HepG2 (cell line): Measurements from ENCODE around the gene MUC22. TPM values are rescaled to one million over a fixed set of nuclear protein-coding genes. Genes with fewer than 3 reads are reported as not detected.

ENCODE experiments used
- ATAC-seq: fragments of 200-7000 bp; cut with Tn5 transposase; 3 replicates; pipeline ENCODE4 v1.9.1; 2020; ENCODE audit warnings: mild to moderate bottlenecking, moderate library complexity
- BruUV-seq: library from RNA; stranded (reverse); fragments of 400-500 nt; replicated peaks from 2 replicates; lab custom pipeline; 2021; lab: Mats Ljungman, UMichigan
- CTCF ChIA-PET: fragments of 300-600 bp; formaldehyde crosslinking; extraction: SDS; loops from one replicate; lab custom pipeline; 2021; ENCODE audit warnings: low total read pairs, inconsistent platforms, low intra/inter-chr PET ratio; lab: Yijun Ruan, JAX
- POLR2A ChIA-PET: fragments of 350-600 bp; sonication (Branson Sonifier 250); formaldehyde crosslinking; loops from one replicate; lab custom pipeline; 2020; ENCODE audit warnings: antibody characterized with exemption, inconsistent platforms; lab: Yijun Ruan, JAX
- DNase-seq: peaks from one replicate; pipeline ENCODE4 v3.0.0-alpha.2; 2015; ENCODE audit warnings: low spot score
- FAIRE-seq: peaks from 3 replicates; lab custom pipeline; 2011; peaks lifted over from hg19 to GRCh38; lab: Jason Lieb, UNC
- H2AFZ ChIP-seq: one replicate; pipeline ENCODE4 v1.6.1; 2011; ENCODE audit warnings: low read length, inconsistent platforms
- H3K27ac ChIP-seq: fragments of 300-600 bp; 3 replicates; pipeline ENCODE4 v1.8.0; 2011; ENCODE audit warnings: mixed run types, mild to moderate bottlenecking, mixed read lengths, low read length, inconsistent platforms; ENCODE audit not compliant: insufficient read depth; ENCODE audit errors: extremely low read length
- H3K27me3 ChIP-seq, 2 experiments: fragments of 200-600 bp in 1 of 2; 2 replicates in 1 of 2; 3 replicates in 1 of 2; pipeline versions ENCODE4 v1.6.0 to v1.8.0; 2011; ENCODE audit warnings: low read length in 2 of 2, mild to moderate bottlenecking in 2 of 2, moderate library complexity in 2 of 2, inconsistent platforms in 1 of 2; ENCODE audit not compliant: insufficient read depth in 2 of 2, control insufficient read depth in 1 of 2
- H3K36me3 ChIP-seq, 2 experiments: fragments of 200-600 bp in 1 of 2; replicated peaks in 1 of 2; 2 replicates in 1 of 2; 3 replicates in 1 of 2; pipeline versions ENCODE4 v1.5.1 to v1.8.0; 2011; ENCODE audit warnings: low read length in 2 of 2, inconsistent platforms in 1 of 2; ENCODE audit not compliant: insufficient read depth in 2 of 2, control insufficient read depth in 1 of 2
- H3K4me1 ChIP-seq: 2 replicates; pipeline ENCODE4 v1.5.1; 2012; ENCODE audit warnings: low read length, inconsistent platforms; ENCODE audit not compliant: insufficient read depth
- H3K4me2 ChIP-seq: 2 replicates; pipeline ENCODE4 v1.6.0; 2011; ENCODE audit warnings: low read depth, low read length, inconsistent platforms
- H3K4me3 ChIP-seq, 3 experiments: fragments of 200-600 bp in 1 of 3; sonication (generic), shearing (Covaris generic) in 1 of 3; replicated peaks in 1 of 3; 2 replicates each; pipeline ENCODE4 v1.5.1; 2011 to 2016; ENCODE audit warnings: low read length in 3 of 3, inconsistent platforms in 2 of 3, low read depth in 2 of 3, mild to moderate bottlenecking in 2 of 3, control low read depth in 1 of 3, mixed read lengths in 1 of 3; ENCODE audit not compliant: insufficient read depth in 1 of 3
- H3K79me2 ChIP-seq: one replicate; pipeline ENCODE4 v1.6.1; 2011; ENCODE audit warnings: low read length, inconsistent platforms; ENCODE audit not compliant: insufficient read depth
- H3K9ac ChIP-seq: 2 replicates; pipeline ENCODE4 v1.6.0; 2011; ENCODE audit warnings: mild to moderate bottlenecking, low read depth, low read length, inconsistent platforms; ENCODE audit not compliant: insufficient read depth
- H3K9me3 ChIP-seq: 2 replicates; pipeline ENCODE4 v1.5.1; 2012; ENCODE audit warnings: mild to moderate bottlenecking, low read length
- H4K20me1 ChIP-seq: 2 replicates; pipeline ENCODE4 v1.6.0; 2011; ENCODE audit warnings: inconsistent platforms, mild to moderate bottlenecking, low read length, moderate library complexity; ENCODE audit not compliant: insufficient read depth
- CENPBD1 ChIP-seq: sonication (generic); formaldehyde crosslinking; IDR thresholded peaks from 2 replicates; pipeline ENCODE4 v1.8.0; 2022; ENCODE audit warnings: missing genetic modification reagents, low read depth, mild to moderate bottlenecking, borderline replicate concordance
- ELF1 ChIP-seq: sonication (generic); formaldehyde crosslinking; IDR thresholded peaks from 2 replicates; pipeline ENCODE4 v1.4.0; 2020; ENCODE audit warnings: missing genetic modification reagents
- HDAC2 ChIP-seq: sonication (generic); formaldehyde crosslinking; IDR thresholded peaks from 2 replicates; pipeline ENCODE4 v1.4.0; 2020; ENCODE audit warnings: missing genetic modification reagents
- HMGA1 ChIP-seq: sonication (generic); formaldehyde crosslinking; conservative IDR thresholded peaks from 2 replicates; pipeline ENCODE4 v1.4.0; 2020; ENCODE audit warnings: missing genetic modification reagents
- IKZF4 ChIP-seq: sonication (generic); formaldehyde crosslinking; IDR thresholded peaks from 2 replicates; pipeline ENCODE4 v1.5.1; 2020; ENCODE audit warnings: borderline replicate concordance, mild to moderate bottlenecking, low read depth, missing genetic modification reagents; ENCODE audit errors: not compliant biosample characterization
- KLF12 ChIP-seq: sonication (generic); formaldehyde crosslinking; IDR thresholded peaks from 2 replicates; pipeline ENCODE4 v1.4.0; 2020; ENCODE audit warnings: missing genetic modification reagents, borderline replicate concordance
- PHF20 ChIP-seq: sonication (generic); formaldehyde crosslinking; IDR thresholded peaks from 2 replicates; pipeline ENCODE4 v1.5.0; 2020; ENCODE audit warnings: mild to moderate bottlenecking, missing genetic modification reagents
- REST ChIP-seq, 2 experiments: IDR thresholded peaks; 2 replicates each; pipeline ENCODE4 v1.6.1; 2011 to 2012; ENCODE audit warnings: low read length in 2 of 2, borderline replicate concordance in 1 of 2, low read depth in 1 of 2, mild to moderate bottlenecking in 1 of 2, moderate library complexity in 1 of 2
- ZNF180 ChIP-seq: sonication (generic); formaldehyde crosslinking; IDR thresholded peaks from 2 replicates; pipeline ENCODE4 v1.4.0; 2020; ENCODE audit warnings: low read depth, missing genetic modification reagents, borderline replicate concordance
- ZNF432 ChIP-seq: sonication (generic); formaldehyde crosslinking; IDR thresholded peaks from 2 replicates; pipeline ENCODE4 v1.5.0; 2020; ENCODE audit warnings: missing genetic modification reagents, mild to moderate bottlenecking, borderline replicate concordance
- ZNF878 ChIP-seq: sonication (generic); formaldehyde crosslinking; IDR thresholded peaks from 2 replicates; pipeline ENCODE4 v1.8.1; 2023; ENCODE audit warnings: mild to moderate bottlenecking, missing genetic modification reagents, moderate library complexity
- ZSCAN20 ChIP-seq: sonication (generic); formaldehyde crosslinking; IDR thresholded peaks from 2 replicates; pipeline ENCODE4 v1.4.0; 2020; ENCODE audit warnings: missing genetic modification reagents, mild to moderate bottlenecking, borderline replicate concordance
- WGBS: methylation state at CpG from one replicate; pipeline ENCODE4 v1.1.6; 2017; ENCODE audit warnings: low lambda C conversion rate; 5-methylcytosine and 5-hydroxymethylcytosine counted together
- in situ Hi-C: cut with HindIII; loops from 2 replicates; pipeline ENCODE4 v1.10.0; 2017; ENCODE audit warnings: low pct_unique_long_range_greater_than_20kb; ENCODE audit not compliant: extremely low pct_ligation_motif_present
- intact Hi-C: fragments of 100-400 bp; cut with micrococcal nuclease; formaldehyde crosslinking; loops from one replicate; pipeline ENCODE4 v1.10.0; 2022; ENCODE audit not compliant: unreplicated experiment
- polyA plus RNA-seq, 8 experiments: library from polyadenylated mRNA; depleted of rRNA in 3 of 8; stranded (reverse) in 7 of 8; unstranded in 1 of 8; fragments of >200 nt; fragmentation: Illumina TruSeq in 4 of 8; extraction: Trizol in 4 of 8; gene quantifications; 2 replicates each; pipeline versions ENCODE4 v1.2.1 to v1.2.3, GENCODE V29; 2011 to 2016; ENCODE audit warnings: low read depth in 4 of 8, missing spikeins in 1 of 8, mixed read lengths in 1 of 8; ENCODE audit not compliant: insufficient read depth in 1 of 8
- total RNA-seq, 5 experiments: library from RNA; depleted of rRNA; stranded (reverse); fragments of >200 nt; fragmentation: Illumina TruSeq; extraction: Trizol; gene quantifications; 2 replicates each; pipeline ENCODE4 v1.2.3, GENCODE V29; 2016; ENCODE audit warnings: low read depth in 1 of 5

Gene MUC22
- total and polyA plus RNA-seq, 2 of the 13 experiments (the other 11 are each of a cell fraction or from before 2014, with no cell fraction given) = not detected

DNA sequence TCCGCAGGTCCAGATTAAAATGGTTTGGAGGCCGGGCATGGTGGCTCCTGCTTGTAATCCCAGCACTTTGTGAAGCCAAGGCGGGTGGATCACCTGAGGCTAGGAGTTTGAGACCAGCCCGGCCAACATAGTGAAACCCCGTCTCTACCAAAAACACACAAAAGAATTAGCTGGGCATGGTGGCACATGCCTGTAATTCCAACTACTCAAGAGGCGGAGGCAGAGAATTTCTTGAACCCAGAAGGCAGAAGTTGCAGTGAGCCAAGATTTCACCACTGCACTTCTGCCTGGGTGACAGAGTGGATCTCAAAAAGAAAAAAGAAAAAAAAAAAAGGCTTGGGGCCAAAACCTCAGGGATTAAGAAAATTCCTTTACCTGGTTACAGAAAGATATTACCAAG, 71.6 kb downstream of the MUC22 start:
- ATAC-seq (no peak), FAIRE-seq (no peak), DNase-seq (no peak)
- H3K9ac ChIP-seq = no peak overlapping the region
- CTCF ChIA-PET = no interaction called here
- H4K20me1 ChIP-seq = no peaks in the 10 kb centered on the region
- H3K4me2 ChIP-seq = no peak overlapping the region
- intact Hi-C loops (no loop called here), in situ Hi-C loops (loop anchor here (25.0 kb wide), 2 partner anchors 395 to 620 kb away; partner anchors contain the start of genes NRM and PPP1R18)
- H3K9me3 ChIP-seq = no peaks in the 10 kb centered on the region
- POLR2A ChIA-PET = no interaction called here
- TF ChIP-seq PHF20 (CRISPR knock-in tag) (no peak), REST (IDR thresholded peaks at IDR 0.05; ENCODE audit: borderline replicate concordance in 1 of 2, low read depth in 1 of 2, low read length in 2 of 2) (no peak), ZSCAN20 (CRISPR knock-in tag) (no peak), HDAC2 (CRISPR knock-in tag) (no peak), ZNF432 (CRISPR knock-in tag) (no peak), CENPBD1 (CRISPR knock-in tag) (no peak), IKZF4 (CRISPR knock-in tag) (no peak), ZNF180 (CRISPR knock-in tag) (no peak), HMGA1 (CRISPR knock-in tag) (no peak), ELF1 (no peak), KLF12 (CRISPR knock-in tag) (no peak), ZNF878 (no peak)
- H3K79me2 ChIP-seq = no peaks in the 10 kb centered on the region
- BruUV-seq = no TSS peak
- H3K4me3 ChIP-seq = no peak overlapping the region
- no peaks in the 10 kb centered on the region for H3K36me3 ChIP-seq
- H3K4me1 ChIP-seq = peaks cover 9% of the 10 kb centered on the region
- no peak overlapping the region for H2AFZ ChIP-seq
- 44% methylated on average over 6 of the region's 6 CpGs for WGBS
- H3K27me3 ChIP-seq = peaks cover 1 to 20% of the 10 kb centered on the region in 2 experiments; a peak in 4 of 5 replicates
- no peak overlapping the region for H3K27ac ChIP-seq
